Esophagus squamous epithelium (tissue), 5 donors: ENCODE measurements around the gene EPG5. TPM values are rescaled to one million over a fixed set of nuclear protein-coding genes. Genes with fewer than 3 reads are reported as not detected.
"Not testable (repeated sequence)": the region's sequence is repeated elsewhere in the genome, so short reads cannot be mapped to it uniquely, and the experiment has no call there.

Experiments
- DNase-seq: peaks from one replicate; lab custom pipeline; 2025; lab: John Stamatoyannopoulos, UW
- H3K27ac ChIP-seq, 4 donors: fragments of 200-600 bp; sonication (generic); one replicate each; pipeline ENCODE4 v1.5.1; 2016 to 2019; ENCODE audit warnings: mild to moderate bottlenecking in 1 of 4
- H3K27me3 ChIP-seq, 4 donors: fragments of 200-600 bp; sonication (generic); 1 replicate in 3 of 4; 2 replicates in 1 of 4; pipeline versions ENCODE4 v1.5.1 to v1.6.0; 2017 to 2021; ENCODE audit warnings: antibody characterized with exemption in 1 of 4
- H3K36me3 ChIP-seq, 3 donors: fragments of 200-600 bp; sonication (generic); one replicate each; pipeline ENCODE4 v1.5.1; 2016 to 2019
- H3K4me1 ChIP-seq, 3 donors: fragments of 200-600 bp; sonication (generic); one replicate each; pipeline ENCODE4 v1.5.1; 2017 to 2019
- H3K4me3 ChIP-seq, 4 donors: fragments of 200-600 bp; sonication (generic); 1 replicate in 3 of 4; 2 replicates in 1 of 4; pipeline ENCODE4 v1.5.1; 2016 to 2019; ENCODE audit warnings: mild to moderate bottlenecking in 2 of 4, moderate library complexity in 1 of 4
- H3K9me3 ChIP-seq, 3 donors: fragments of 200-600 bp; sonication (generic); one replicate each; pipeline ENCODE4 v1.5.1; 2016 to 2019
- CTCF ChIP-seq, 6 experiments: fragments of 450-650 bp in 4 of 6; fragments of 200-600 bp in 2 of 6; sonication (generic) in 2 of 6; IDR thresholded peaks; one replicate each; pipeline ENCODE4 v1.5.1; 2016 to 2019; ENCODE audit warnings: antibody characterized with exemption in 6 of 6, mild to moderate bottlenecking in 4 of 6, moderate library complexity in 4 of 6
- POLR2A ChIP-seq, 4 donors: fragments of 450-650 bp; IDR thresholded peaks; one replicate each; pipeline ENCODE4 v1.6.1; 2017; ENCODE audit warnings: antibody characterized with exemption in 4 of 4, mild to moderate bottlenecking in 4 of 4, moderate library complexity in 3 of 4
- WGBS, 2 donors: methylation state at CpG; one replicate each; pipeline ENCODE4 v1.1.5; 2018; 5-methylcytosine and 5-hydroxymethylcytosine counted together
- intact Hi-C: fragments of 100-400 bp; cut with DNase I; formaldehyde crosslinking; loops from one replicate; pipeline ENCODE4 v1.15.0; 2022
- total RNA-seq, 4 donors: library from RNA; depleted of rRNA; stranded (reverse); fragments of >200 nt; gene quantifications; one replicate each; pipeline ENCODE4 v1.1.0, GENCODE V29; 2016
- donor health status: DM: yes; HTN: yes; CAD: no.

Gene EPG5
- total RNA-seq, 4 donors from 2014 or later, result 7.8 to 28.8 (median 22.6) TPM

GRCh38 chr18:45962866-45963265, 4.3 kb downstream of the EPG5 start:
- no peak for DNase-seq
- intact Hi-C loops, result no loop called here
- no peak overlapping the region for H3K4me3 ChIP-seq
- H3K36me3 ChIP-seq, result peaks cover 0 to 12% (median 0%) of the 10 kb centered on the region in 3 donors
- WGBS, 2 donors, result 85% methylated on average over 5 of the region's 5 CpGs
- H3K27me3 ChIP-seq, result no peaks in the 10 kb centered on the region
- no peaks in the 10 kb centered on the region for H3K9me3 ChIP-seq
- TF ChIP-seq POLR2A (IDR thresholded peaks at IDR 0.05), result no peak
- no peak overlapping the region for H3K27ac ChIP-seq
- H3K4me1 ChIP-seq, result peaks cover 0 to 50% (median 10%) of the 10 kb centered on the region in 3 donors

- H3K4me1 ChIP-seq, result peaks cover 0 to 46% (median 10%) of the 10 kb centered on the region in 3 donors
Measured at GRCh38 chr18:45962461-45962860, 4.7 kb downstream of the EPG5 start.

GRCh38 chr18:45959484-45959883, 7.6 kb downstream of the EPG5 start:
- H3K27me3 ChIP-seq, H3K9me3 ChIP-seq, DNase-seq, H3K4me3 ChIP-seq, H3K27ac ChIP-seq, intact Hi-C loops: not testable (repeated sequence)
- whole genome bisulfite sequencing, 2 donors, result 94 to 98% methylated on average over 3 to 5 of the region's 7 CpGs
- H3K4me1 ChIP-seq, result peaks cover 0 to 30% (median 0%) of the 10 kb centered on the region in 3 donors
- H3K36me3 ChIP-seq, result peaks cover 0 to 25% (median 3%) of the 10 kb centered on the region in 3 donors

More at GRCh38 chr18:45962461-45962860, 4.7 kb downstream of the EPG5 start:
- H3K4me3 ChIP-seq, result no peak overlapping the region
- no peaks in the 10 kb centered on the region for H3K27me3 ChIP-seq
- WGBS, 2 donors, result 27 to 72% methylated on average over 2 of the region's 2 CpGs
- peaks cover 0 to 12% (median 0%) of the 10 kb centered on the region in 3 donors for H3K36me3 ChIP-seq
- TF ChIP-seq CTCF (IDR thresholded peaks at IDR 0.05) (no peak), POLR2A (IDR thresholded peaks at IDR 0.05) (no peak)
- intact Hi-C loops, result no loop called here
- no peak for DNase-seq
- H3K27ac ChIP-seq, result no peak overlapping the region
- no peaks in the 10 kb centered on the region for H3K9me3 ChIP-seq

GRCh38 chr18:45958730-45959129, 8.4 kb downstream of the EPG5 start:
- H3K4me3 ChIP-seq, result no peak overlapping the region
- H3K36me3 ChIP-seq, result peaks cover 0 to 30% (median 10%) of the 10 kb centered on the region in 3 donors
- H3K27me3 ChIP-seq, result no peaks in the 10 kb centered on the region
- TF ChIP-seq POLR2A (IDR thresholded peaks at IDR 0.05) (no peak), CTCF (IDR thresholded peaks at IDR 0.05) (no peak)
- H3K9me3 ChIP-seq, result no peaks in the 10 kb centered on the region
- H3K4me1 ChIP-seq, result peaks cover 0 to 27% (median 0%) of the 10 kb centered on the region in 3 donors
- DNase-seq, result no peak
- H3K27ac ChIP-seq, result no peak overlapping the region
- intact Hi-C loops, result no loop called here

- Histone ChIP-seq H3K4me3 (no peak overlapping the region), H3K4me1 (peaks cover 0 to 20% (median 0%) of the 10 kb centered on the region in 3 donors), H3K9me3 (no peaks in the 10 kb centered on the region), H3K27ac (no peak overlapping the region), H3K27me3 (no peaks in the 10 kb centered on the region), H3K36me3 (peaks cover 0 to 37% (median 14%) of the 10 kb centered on the region in 3 donors)
- 91 to 92% methylated on average over 2 of the region's 2 CpGs for WGBS, 2 donors
- TF ChIP-seq POLR2A (IDR thresholded peaks at IDR 0.05) (no peak), CTCF (IDR thresholded peaks at IDR 0.05) (no peak)
- no peak for DNase-seq
- intact Hi-C loops, result no loop called here
Measured at GRCh38 chr18:45958027-45958426, 9.1 kb downstream of the EPG5 start.

- Histone ChIP-seq H3K27me3 (no peaks in the 10 kb centered on the region), H3K4me1 (peaks cover 0 to 15% (median 0%) of the 10 kb centered on the region in 3 donors), H3K4me3 (no peak overlapping the region), H3K36me3 (peaks cover 0 to 47% (median 16%) of the 10 kb centered on the region in 3 donors), H3K9me3 (no peaks in the 10 kb centered on the region), H3K27ac (no peak overlapping the region)
- TF ChIP-seq CTCF (IDR thresholded peaks at IDR 0.05) (no peak), POLR2A (IDR thresholded peaks at IDR 0.05) (no peak)
- intact Hi-C loops, result no loop called here
- no peak for DNase-seq
Measured at GRCh38 chr18:45957100-45957499, 10.0 kb downstream of the EPG5 start.
